CD4-positive, CD25-positive, alpha-beta regulatory T cell (primary cell): ENCODE measurements around the gene ZNF827. TPM values are rescaled to one million over a fixed set of nuclear protein-coding genes. Genes with fewer than 3 reads are reported as not detected.

Experiments
- ATAC-seq, 2 donors: fragments of 150-1000 bp; cut with Tn5 transposase; one replicate each; pipeline ENCODE4 v1.10.0; 2021; ENCODE audit warnings: low read depth in 2 of 2, moderate number of reproducible peaks in 2 of 2, moderate library complexity in 1 of 2
- DNase-seq, 3 donors: peaks; one replicate each; pipeline versions ENCODE4 v3.0.0 to v3.0.0-alpha.2; 2012 to 2022; ENCODE audit warnings: mixed read lengths in 1 of 3
- H3K27ac ChIP-seq: one replicate; pipeline ENCODE4 v1.7.0; 2013; ENCODE audit warnings: mild to moderate bottlenecking, low read length; ENCODE audit not compliant: insufficient read depth, poor library complexity, severe bottlenecking
- H3K27me3 ChIP-seq: one replicate; pipeline ENCODE4 v1.7.0; 2013; ENCODE audit warnings: low read length; ENCODE audit not compliant: control insufficient read depth, insufficient read depth
- H3K36me3 ChIP-seq: one replicate; pipeline ENCODE4 v1.7.0; 2013; ENCODE audit warnings: mild to moderate bottlenecking, low read length, moderate library complexity; ENCODE audit not compliant: control insufficient read depth, insufficient read depth
- H3K4me1 ChIP-seq: 2 replicates; pipeline ENCODE4 v1.7.0; 2013; ENCODE audit warnings: mild to moderate bottlenecking, low read length; ENCODE audit not compliant: insufficient read depth, control insufficient read depth, poor library complexity, severe bottlenecking
- H3K4me3 ChIP-seq: one replicate; pipeline ENCODE4 v1.7.0; 2013; ENCODE audit warnings: low read depth, mild to moderate bottlenecking, low read length, moderate library complexity
- H3K9me3 ChIP-seq, 2 experiments: 1 replicate in 1 of 2; 2 replicates in 1 of 2; pipeline ENCODE4 v1.7.0; 2013; ENCODE audit warnings: low read length in 2 of 2, mild to moderate bottlenecking in 1 of 2, moderate library complexity in 1 of 2; ENCODE audit not compliant: control insufficient read depth in 2 of 2
- H3K27ac Mint-ChIP-seq, 3 donors: one replicate each; pipeline ENCODE4 v1.8.0; 2020 to 2022; ENCODE audit warnings: mild to moderate bottlenecking in 3 of 3, mixed read lengths in 3 of 3, moderate library complexity in 2 of 3
- H3K27me3 Mint-ChIP-seq: one replicate; pipeline ENCODE4 v1.8.0; 2022; ENCODE audit warnings: mild to moderate bottlenecking, mixed read lengths
- H3K36me3 Mint-ChIP-seq: one replicate; pipeline ENCODE4 v1.8.0; 2020; ENCODE audit warnings: mixed read lengths
- H3K4me1 Mint-ChIP-seq, 4 donors: one replicate each; pipeline ENCODE4 v1.8.0; 2020 to 2022; ENCODE audit warnings: mixed read lengths in 4 of 4, mild to moderate bottlenecking in 1 of 4
- H3K4me3 Mint-ChIP-seq, 4 donors: one replicate each; pipeline ENCODE4 v1.8.0; 2020 to 2022; ENCODE audit warnings: mild to moderate bottlenecking in 4 of 4, mixed read lengths in 4 of 4, moderate library complexity in 3 of 4
- H3K9me3 Mint-ChIP-seq, 7 donors: one replicate each; pipeline ENCODE4 v1.8.0; 2020 to 2022; ENCODE audit warnings: mixed read lengths in 7 of 7, mild to moderate bottlenecking in 3 of 7, moderate library complexity in 2 of 7
- polyA plus RNA-seq, 4 donors: library from polyadenylated mRNA; unstranded; fragments of 300-500 nt; fragmentation: Illumina TruSeq; gene quantifications; one replicate each; pipeline ENCODE4 v1.2.3, GENCODE V29; 2021
- total RNA-seq: library from RNA; stranded (reverse); gene quantifications from one replicate; pipeline ENCODE4 v1.2.3, GENCODE V29; 2022

ZNF827 gene
- total and polyA plus RNA-seq, 5 donors from 2014 or later: 0.92 to 6.0 (median 1.2) TPM

GRCh38 chr4:145785391-145786008 is 153.1 kb downstream of the ZNF827 start:
- Mint-ChIP-seq H3K36me3 (peaks cover 31% of the 10 kb centered on the region), H3K27me3 (no peaks in the 10 kb centered on the region), H3K4me1 (peaks cover 0 to 2% (median 0%) of the 10 kb centered on the region in 4 donors), H3K9me3 (peaks cover 0 to 4% (median 0%) of the 10 kb centered on the region in 7 donors), H3K27ac (no peak overlapping the region), H3K4me3 (no peak overlapping the region)
- Histone ChIP-seq H3K4me3 (no peak overlapping the region), H3K36me3 (no peaks in the 10 kb centered on the region), H3K9me3 (no peaks in the 10 kb centered on the region), H3K4me1 (no peaks in the 10 kb centered on the region), H3K27ac (no peak overlapping the region), H3K27me3 (no peaks in the 10 kb centered on the region)
- DNase-seq (no peak), ATAC-seq (no peak)

- no peaks in the 10 kb centered on the region for H3K9me3 ChIP-seq
- peaks cover 0 to 2% (median 0%) of the 10 kb centered on the region in 4 donors for H3K4me1 Mint-ChIP-seq
- peaks cover 0 to 4% (median 0%) of the 10 kb centered on the region in 7 donors for H3K9me3 Mint-ChIP-seq
- no peaks in the 10 kb centered on the region for H3K4me1 ChIP-seq
- H3K27me3 ChIP-seq: no peaks in the 10 kb centered on the region
- no peaks in the 10 kb centered on the region for H3K36me3 ChIP-seq
- no peak for ATAC-seq
- H3K4me3 ChIP-seq: no peak overlapping the region
- peak in 1 of 3 donors; percentile 7 for DNase-seq
- no peak overlapping the region for H3K27ac ChIP-seq
- H3K27ac Mint-ChIP-seq: peak overlapping the region in 1 of 3 donors; percentile 27
- peaks cover 35% of the 10 kb centered on the region for H3K36me3 Mint-ChIP-seq
- H3K4me3 Mint-ChIP-seq: no peak overlapping the region
- H3K27me3 Mint-ChIP-seq: no peaks in the 10 kb centered on the region
These were observed 154.6 kb downstream of the ZNF827 start for GRCh38 chr4:145784036-145784435.

GRCh38 chr4:145782756-145783155 is 155.9 kb downstream of the ZNF827 start:
- H3K27me3 Mint-ChIP-seq: no peaks in the 10 kb centered on the region
- peaks cover 0 to 4% (median 0%) of the 10 kb centered on the region in 7 donors for H3K9me3 Mint-ChIP-seq
- H3K36me3 Mint-ChIP-seq: peaks cover 40% of the 10 kb centered on the region
- no peaks in the 10 kb centered on the region for H3K36me3 ChIP-seq
- peaks cover 0 to 2% (median 0%) of the 10 kb centered on the region in 4 donors for H3K4me1 Mint-ChIP-seq
- H3K27ac Mint-ChIP-seq: no peak overlapping the region
- no peaks in the 10 kb centered on the region for H3K9me3 ChIP-seq
- no peak overlapping the region for H3K4me3 Mint-ChIP-seq
- no peak overlapping the region for H3K4me3 ChIP-seq
- no peak for ATAC-seq
- H3K27ac ChIP-seq: no peak overlapping the region
- DNase-seq: no peak
- no peaks in the 10 kb centered on the region for H3K4me1 ChIP-seq
- no peaks in the 10 kb centered on the region for H3K27me3 ChIP-seq

GRCh38 chr4:145781351-145781750 is 157.3 kb downstream of the ZNF827 start:
- H3K4me1 Mint-ChIP-seq: peaks cover 0 to 2% (median 0%) of the 10 kb centered on the region in 4 donors
- Histone ChIP-seq H3K36me3 (no peaks in the 10 kb centered on the region), H3K4me3 (no peak overlapping the region), H3K27me3 (no peaks in the 10 kb centered on the region), H3K4me1 (no peaks in the 10 kb centered on the region), H3K9me3 (no peaks in the 10 kb centered on the region), H3K27ac (no peak overlapping the region)
- H3K9me3 Mint-ChIP-seq: peaks cover 0 to 4% (median 0%) of the 10 kb centered on the region in 7 donors
- DNase-seq (no peak), ATAC-seq (no peak)
- no peak overlapping the region for H3K4me3 Mint-ChIP-seq
- H3K27me3 Mint-ChIP-seq: no peaks in the 10 kb centered on the region
- H3K27ac Mint-ChIP-seq: no peak overlapping the region
- H3K36me3 Mint-ChIP-seq: peaks cover 45% of the 10 kb centered on the region

GRCh38 chr4:145779319-145779801 is 159.3 kb downstream of the ZNF827 start:
- peaks cover 34% of the 10 kb centered on the region for H3K36me3 Mint-ChIP-seq
- DNase-seq: no peak

GRCh38 chr4:145776208-145776607 is 162.4 kb downstream of the ZNF827 start:
- H3K4me1 Mint-ChIP-seq: no peaks in the 10 kb centered on the region
- no peaks in the 10 kb centered on the region for H3K4me1 ChIP-seq
- peaks cover 42% of the 10 kb centered on the region for H3K36me3 Mint-ChIP-seq
- no peaks in the 10 kb centered on the region for H3K27me3 Mint-ChIP-seq
- no peaks in the 10 kb centered on the region for H3K27me3 ChIP-seq
- DNase-seq: no peak
- H3K9me3 ChIP-seq: no peaks in the 10 kb centered on the region
- no peak overlapping the region for H3K27ac ChIP-seq
- ATAC-seq: no peak
- no peak overlapping the region for H3K4me3 Mint-ChIP-seq
- H3K4me3 ChIP-seq: no peak overlapping the region
- H3K36me3 ChIP-seq: no peaks in the 10 kb centered on the region
- peak overlapping the region in 1 of 3 donors; percentile 43 for H3K27ac Mint-ChIP-seq
- H3K9me3 Mint-ChIP-seq: no peaks in the 10 kb centered on the region

More at GRCh38 chr4:145779319-145779801, 159.3 kb downstream of the ZNF827 start:
- H3K27ac Mint-ChIP-seq: no peak overlapping the region
- H3K4me1 Mint-ChIP-seq: peaks cover 0 to 2% (median 0%) of the 10 kb centered on the region in 4 donors
- no peak for ATAC-seq
- peaks cover 0 to 4% (median 0%) of the 10 kb centered on the region in 7 donors for H3K9me3 Mint-ChIP-seq
- H3K4me3 Mint-ChIP-seq: no peak overlapping the region
- Histone ChIP-seq H3K27ac (no peak overlapping the region), H3K9me3 (no peaks in the 10 kb centered on the region), H3K4me3 (no peak overlapping the region), H3K4me1 (no peaks in the 10 kb centered on the region), H3K27me3 (no peaks in the 10 kb centered on the region), H3K36me3 (no peaks in the 10 kb centered on the region)
- H3K27me3 Mint-ChIP-seq: no peaks in the 10 kb centered on the region

- Histone ChIP-seq H3K4me3 (no peak overlapping the region), H3K36me3 (no peaks in the 10 kb centered on the region), H3K27me3 (no peaks in the 10 kb centered on the region), H3K27ac (no peak overlapping the region), H3K4me1 (no peaks in the 10 kb centered on the region), H3K9me3 (no peaks in the 10 kb centered on the region)
- peak overlapping the region in 1 of 4 donors; percentile 21 for H3K4me3 Mint-ChIP-seq
- H3K27ac Mint-ChIP-seq: peak overlapping the region in 1 of 3 donors; percentile 51
- H3K27me3 Mint-ChIP-seq: no peaks in the 10 kb centered on the region
- DNase-seq: no peak
- H3K36me3 Mint-ChIP-seq: peaks cover 39% of the 10 kb centered on the region
- H3K9me3 Mint-ChIP-seq: no peaks in the 10 kb centered on the region
- ATAC-seq: no peak
- no peaks in the 10 kb centered on the region for H3K4me1 Mint-ChIP-seq
These were observed 163.2 kb downstream of the ZNF827 start for GRCh38 chr4:145775406-145775805.

- Mint-ChIP-seq H3K27me3 (no peaks in the 10 kb centered on the region), H3K4me3 (no peak overlapping the region), H3K4me1 (no peaks in the 10 kb centered on the region), H3K9me3 (no peaks in the 10 kb centered on the region), H3K27ac (peak overlapping the region in 1 of 3 donors; percentile 20), H3K36me3 (peaks cover 36% of the 10 kb centered on the region)
- Histone ChIP-seq H3K27me3 (no peaks in the 10 kb centered on the region), H3K4me1 (no peaks in the 10 kb centered on the region), H3K36me3 (no peaks in the 10 kb centered on the region), H3K27ac (no peak overlapping the region), H3K4me3 (no peak overlapping the region), H3K9me3 (no peaks in the 10 kb centered on the region)
- no peak for ATAC-seq
- no peak for DNase-seq
These were observed 164.2 kb downstream of the ZNF827 start for GRCh38 chr4:145774473-145774872.
